Astrocyte of the hippocampus (primary cell): Measurements from ENCODE around the gene HOXD8.

Experiments used
- DNase-seq: peaks from one replicate; pipeline ENCODE4 v3.0.0; 2011; ENCODE audit warnings: low read depth, low spot score

The HOXD8 gene

GRCh38 chr2:176173567-176174381 lies 44.3 kb downstream of the HOXD8 start:
- no peak for DNase-seq

- DNase-seq: no peak
Observed at GRCh38 chr2:176174382-176174823, 44.9 kb downstream of the HOXD8 start.

GRCh38 chr2:176174824-176175708 lies 45.6 kb downstream of the HOXD8 start:
- no peak for DNase-seq

- DNase-seq: no peak
Observed at GRCh38 chr2:176175709-176176607, 46.5 kb downstream of the HOXD8 start.

GRCh38 chr2:176177580-176178037 lies 48.1 kb downstream of the HOXD8 start:
- DNase-seq: no peak

- DNase-seq: no peak
Observed at GRCh38 chr2:176178038-176178756, 48.7 kb downstream of the HOXD8 start.

GRCh38 chr2:176178757-176179295 lies 49.3 kb downstream of the HOXD8 start:
- DNase-seq: no peak

GRCh38 chr2:176181551-176181950 lies 52.0 kb downstream of the HOXD8 start:
- no peak for DNase-seq
